Liver (tissue), 9 donors: ENCODE measurements around the gene PTPMT1. TPM values are rescaled to one million over a fixed set of nuclear protein-coding genes. Genes with fewer than 3 reads are reported as not detected.

Experiments used
- DNase-seq: peaks from one replicate; pipeline ENCODE4 v3.0.0-alpha.2; 2017; ENCODE audit warnings: low spot score
- H3K27ac ChIP-seq, 2 donors: one replicate each; pipeline ENCODE4 v1.7.0; 2013; ENCODE audit warnings: inconsistent platforms in 2 of 2, low read length in 2 of 2, control low read depth in 1 of 2, low read depth in 1 of 2, mild to moderate bottlenecking in 1 of 2
- H3K27me3 ChIP-seq, 4 donors: one replicate each; pipeline versions ENCODE4 v1.6.1 to v1.7.0; 2013; ENCODE audit warnings: low read length in 3 of 4, inconsistent platforms in 1 of 4, mild to moderate bottlenecking in 1 of 4, moderate library complexity in 1 of 4; ENCODE audit not compliant: control insufficient read depth in 4 of 4, insufficient read depth in 4 of 4
- H3K36me3 ChIP-seq, 4 donors: one replicate each; pipeline versions ENCODE4 v1.6.1 to v1.7.0; 2013; ENCODE audit warnings: low read length in 3 of 4, mild to moderate bottlenecking in 3 of 4, low read depth in 1 of 4, moderate library complexity in 1 of 4; ENCODE audit not compliant: control insufficient read depth in 4 of 4, insufficient read depth in 3 of 4
- H3K4me1 ChIP-seq, 4 donors: one replicate each; pipeline versions ENCODE4 v1.6.1 to v1.7.0; 2013; ENCODE audit warnings: low read length in 3 of 4, mild to moderate bottlenecking in 3 of 4, moderate library complexity in 1 of 4; ENCODE audit not compliant: control insufficient read depth in 4 of 4, insufficient read depth in 4 of 4
- H3K4me3 ChIP-seq, 3 donors: one replicate each; pipeline versions ENCODE4 v1.6.1 to v1.7.0; 2013; ENCODE audit warnings: low read length in 3 of 3, control low read depth in 1 of 3, low read depth in 1 of 3, mild to moderate bottlenecking in 1 of 3
- H3K9ac ChIP-seq, 2 donors: one replicate each; pipeline ENCODE4 v1.7.0; 2013; ENCODE audit warnings: low read length in 2 of 2, mild to moderate bottlenecking in 2 of 2, moderate library complexity in 2 of 2, control low read depth in 1 of 2, low read depth in 1 of 2
- H3K9me3 ChIP-seq, 4 donors: one replicate each; pipeline versions ENCODE4 v1.6.1 to v1.7.0; 2013; ENCODE audit warnings: low read length in 3 of 4; ENCODE audit not compliant: control insufficient read depth in 4 of 4
- ATF3 ChIP-seq: IDR thresholded peaks from 2 replicates; pipeline ENCODE4 v1.6.1; 2016; ENCODE audit warnings: antibody characterized with exemption
- CTCF ChIP-seq: fragments of 150-350 bp; IDR thresholded peaks from 2 replicates; pipeline ENCODE4 v1.5.1; 2017; ENCODE audit warnings: improper control_type of control experiment, low read depth, low read length; ENCODE audit not compliant: missing input control
- EGR1 ChIP-seq, 2 donors: IDR thresholded peaks; 2 replicates each; pipeline ENCODE4 v1.6.1; 2016 to 2018; ENCODE audit warnings: antibody characterized with exemption in 2 of 2, low read depth in 2 of 2
- FOXA1 ChIP-seq: IDR thresholded peaks from 2 replicates; pipeline ENCODE4 v1.6.1; 2016; ENCODE audit warnings: antibody characterized with exemption
- FOXA2 ChIP-seq: IDR thresholded peaks from 2 replicates; pipeline ENCODE4 v1.6.1; 2016; ENCODE audit warnings: antibody characterized with exemption
- HNF4A ChIP-seq, 2 donors: conservative IDR thresholded peaks; 2 replicates each; pipeline ENCODE4 v1.6.1; 2016; ENCODE audit warnings: antibody characterized with exemption in 2 of 2, mild to moderate bottlenecking in 2 of 2
- HNF4G ChIP-seq: IDR thresholded peaks from 2 replicates; pipeline ENCODE4 v1.6.1; 2016; ENCODE audit warnings: antibody characterized with exemption
- JUND ChIP-seq, 2 donors: IDR thresholded peaks; 2 replicates each; pipeline ENCODE4 v1.6.1; 2016; ENCODE audit warnings: antibody characterized with exemption in 2 of 2
- MAX ChIP-seq: IDR thresholded peaks from 2 replicates; pipeline ENCODE4 v1.6.1; 2016; ENCODE audit warnings: antibody characterized with exemption
- NR2F2 ChIP-seq: IDR thresholded peaks from 2 replicates; pipeline ENCODE4 v1.6.1; 2016; ENCODE audit warnings: antibody characterized with exemption
- RAD21 ChIP-seq, 2 donors: IDR thresholded peaks; 2 replicates each; pipeline ENCODE4 v1.6.1; 2016; ENCODE audit warnings: antibody characterized with exemption in 2 of 2, mild to moderate bottlenecking in 2 of 2
- RXRA ChIP-seq, 2 donors: IDR thresholded peaks; 2 replicates each; pipeline ENCODE4 v1.6.1; 2017 to 2018; ENCODE audit warnings: antibody characterized with exemption in 2 of 2, mild to moderate bottlenecking in 1 of 2
- SP1 ChIP-seq: IDR thresholded peaks from 2 replicates; pipeline ENCODE4 v1.6.1; 2018; ENCODE audit warnings: antibody characterized with exemption, mild to moderate bottlenecking
- TAF1 ChIP-seq: conservative IDR thresholded peaks from 2 replicates; pipeline ENCODE4 v1.6.1; 2016; ENCODE audit warnings: antibody characterized with exemption, mild to moderate bottlenecking
- YY1 ChIP-seq: IDR thresholded peaks from 2 replicates; pipeline ENCODE4 v1.6.1; 2016; ENCODE audit warnings: antibody characterized with exemption, mild to moderate bottlenecking
- WGBS: extraction: QIAGEN DNeasy Blood & Tissue Kit; methylation state at CpG from one replicate; pipeline ENCODE4 v1.1.7; 2013; 5-methylcytosine and 5-hydroxymethylcytosine counted together
- polyA plus RNA-seq, 2 donors: library from polyadenylated mRNA; stranded (reverse) in 1 of 2; unstranded in 1 of 2; fragments of 200-250 nt in 1 of 2; fragments of >200 nt in 1 of 2; fragmentation: Nextera tagmentation in 1 of 2; extraction: Ambion mirVana in 1 of 2; gene quantifications; one replicate each; pipeline versions ENCODE4 v1.2.1 to v1.2.3, GENCODE V29; 2013 to 2015
- total RNA-seq, 2 donors: library from RNA; depleted of rRNA; stranded (reverse); fragments of >200 nt; gene quantifications; one replicate each; pipeline ENCODE4 v1.2.3, GENCODE V29; 2014
- TF ChIP-seq, protein P1 (sequence below): IDR thresholded peaks from 2 replicates; pipeline ENCODE4 v1.6.1; 2016; ENCODE audit warnings: antibody characterized with exemption, mild to moderate bottlenecking
- TF ChIP-seq, protein P2 (sequence below): IDR thresholded peaks from 2 replicates; pipeline ENCODE4 v1.6.1; 2016; ENCODE audit warnings: antibody characterized with exemption
- donor health status: healthy.
- donor health status: healthy.
- donor health status: healthy.
- donor health status: healthy.
- donor health status: healthy.

The PTPMT1 gene
- total and polyA plus RNA-seq, 4 donors, result 28.7 to 40.4 (median 33.5) TPM

DNA sequence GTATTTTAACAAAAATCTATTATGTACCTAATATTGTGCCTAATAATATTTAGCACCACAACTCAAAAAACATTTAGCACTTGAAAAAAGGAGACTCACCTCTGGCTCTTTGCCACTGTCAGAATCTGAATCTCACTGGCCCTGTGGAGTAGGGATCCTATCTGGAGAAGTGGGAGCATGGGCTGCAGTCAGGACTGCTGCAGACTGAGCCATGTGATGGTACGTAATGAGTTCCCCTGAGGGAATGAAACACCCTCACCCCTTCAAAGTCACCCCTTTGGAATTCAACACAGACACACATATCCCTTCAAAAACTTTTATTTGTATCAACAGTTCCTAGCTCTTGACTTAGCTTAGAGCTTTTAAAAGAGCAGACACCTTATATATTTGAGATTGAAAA lies 6.5 kb downstream of the PTPMT1 start:
- 93% methylated on average over 1 of the region's 1 CpG for WGBS
- Histone ChIP-seq H3K27ac (peak overlapping the region in 1 of 2 donors; percentile 2), H3K4me1 (peaks cover 3 to 30% (median 25%) of the 10 kb centered on the region in 4 donors), H3K9ac (no peak overlapping the region), H3K9me3 (no peaks in the 10 kb centered on the region), H3K27me3 (no peaks in the 10 kb centered on the region), H3K36me3 (peaks cover 0 to 15% (median 4%) of the 10 kb centered on the region in 4 donors), H3K4me3 (no peak overlapping the region)
- DNase-seq, result no peak
- TF ChIP-seq SP1 (no peak), RXRA (IDR thresholded peaks at IDR 0.05) (no peak), HNF4G (no peak), CTCF (no peak), FOXA1 (no peak), JUND (IDR thresholded peaks at IDR 0.05) (no peak), RAD21 (IDR thresholded peaks at IDR 0.05) (no peak), ATF3 (no peak), NR2F2 (no peak), HNF4A (conservative IDR thresholded peaks at IDR 0.05) (no peak), YY1 (no peak)
- TF ChIP-seq, protein P1, sequence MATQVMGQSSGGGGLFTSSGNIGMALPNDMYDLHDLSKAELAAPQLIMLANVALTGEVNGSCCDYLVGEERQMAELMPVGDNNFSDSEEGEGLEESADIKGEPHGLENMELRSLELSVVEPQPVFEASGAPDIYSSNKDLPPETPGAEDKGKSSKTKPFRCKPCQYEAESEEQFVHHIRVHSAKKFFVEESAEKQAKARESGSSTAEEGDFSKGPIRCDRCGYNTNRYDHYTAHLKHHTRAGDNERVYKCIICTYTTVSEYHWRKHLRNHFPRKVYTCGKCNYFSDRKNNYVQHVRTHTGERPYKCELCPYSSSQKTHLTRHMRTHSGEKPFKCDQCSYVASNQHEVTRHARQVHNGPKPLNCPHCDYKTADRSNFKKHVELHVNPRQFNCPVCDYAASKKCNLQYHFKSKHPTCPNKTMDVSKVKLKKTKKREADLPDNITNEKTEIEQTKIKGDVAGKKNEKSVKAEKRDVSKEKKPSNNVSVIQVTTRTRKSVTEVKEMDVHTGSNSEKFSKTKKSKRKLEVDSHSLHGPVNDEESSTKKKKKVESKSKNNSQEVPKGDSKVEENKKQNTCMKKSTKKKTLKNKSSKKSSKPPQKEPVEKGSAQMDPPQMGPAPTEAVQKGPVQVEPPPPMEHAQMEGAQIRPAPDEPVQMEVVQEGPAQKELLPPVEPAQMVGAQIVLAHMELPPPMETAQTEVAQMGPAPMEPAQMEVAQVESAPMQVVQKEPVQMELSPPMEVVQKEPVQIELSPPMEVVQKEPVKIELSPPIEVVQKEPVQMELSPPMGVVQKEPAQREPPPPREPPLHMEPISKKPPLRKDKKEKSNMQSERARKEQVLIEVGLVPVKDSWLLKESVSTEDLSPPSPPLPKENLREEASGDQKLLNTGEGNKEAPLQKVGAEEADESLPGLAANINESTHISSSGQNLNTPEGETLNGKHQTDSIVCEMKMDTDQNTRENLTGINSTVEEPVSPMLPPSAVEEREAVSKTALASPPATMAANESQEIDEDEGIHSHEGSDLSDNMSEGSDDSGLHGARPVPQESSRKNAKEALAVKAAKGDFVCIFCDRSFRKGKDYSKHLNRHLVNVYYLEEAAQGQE, result no peak

DNA sequence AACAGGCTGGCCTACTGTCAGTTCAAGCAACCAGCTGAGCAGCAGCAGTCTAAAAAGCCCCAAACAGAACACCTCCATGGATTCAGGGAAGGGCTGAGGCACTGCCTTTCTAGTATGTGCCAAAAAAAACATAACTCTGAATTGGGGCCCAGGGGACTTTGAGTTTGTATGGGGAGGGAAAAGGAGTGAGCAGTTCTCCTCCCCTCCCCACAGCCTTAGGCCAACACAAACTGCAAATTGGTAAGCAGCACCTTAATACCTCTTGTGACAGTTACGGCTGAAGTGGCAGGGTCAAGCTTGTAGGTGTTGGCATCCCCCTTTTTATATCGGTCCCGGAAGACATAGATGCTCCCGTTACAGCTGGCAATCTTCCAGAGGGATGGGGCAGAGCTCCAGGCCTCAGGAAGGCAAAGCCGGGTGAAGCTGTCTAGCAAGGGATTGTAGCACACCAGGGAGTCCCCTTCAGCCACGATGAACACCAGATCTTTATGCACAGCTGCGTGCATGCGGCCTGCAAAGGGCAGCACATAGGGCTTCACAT lies 7.4 kb downstream of the PTPMT1 start:
- DNase-seq, result no peak
- H3K36me3 ChIP-seq, result peaks cover 0 to 15% (median 4%) of the 10 kb centered on the region in 4 donors
- H3K9ac ChIP-seq, result no peak overlapping the region
- H3K27me3 ChIP-seq, result no peaks in the 10 kb centered on the region
- peak overlapping the region; percentile 2 to 41 for H3K27ac ChIP-seq
- H3K4me1 ChIP-seq, result peaks cover 3 to 39% (median 32%) of the 10 kb centered on the region in 4 donors
- WGBS, result 41% methylated on average over 8 of the region's 8 CpGs
- no peak overlapping the region for H3K4me3 ChIP-seq
- no peaks in the 10 kb centered on the region for H3K9me3 ChIP-seq
- TF ChIP-seq JUND (IDR thresholded peaks at IDR 0.05), result no peak
- TF ChIP-seq EGR1 (IDR thresholded peaks at IDR 0.05; ENCODE audit: low read depth in 2 of 2), result no peak
- peak; percentile 88 for TF ChIP-seq YY1
- peak; percentile 79 to 82 for TF ChIP-seq HNF4A (conservative IDR thresholded peaks at IDR 0.05)
- TF ChIP-seq SP1, result peak; percentile 50
- TF ChIP-seq MAX, result peak; percentile 23
- peak; percentile 47 to 48 for TF ChIP-seq RAD21 (IDR thresholded peaks at IDR 0.05)
- TF ChIP-seq, protein P2, sequence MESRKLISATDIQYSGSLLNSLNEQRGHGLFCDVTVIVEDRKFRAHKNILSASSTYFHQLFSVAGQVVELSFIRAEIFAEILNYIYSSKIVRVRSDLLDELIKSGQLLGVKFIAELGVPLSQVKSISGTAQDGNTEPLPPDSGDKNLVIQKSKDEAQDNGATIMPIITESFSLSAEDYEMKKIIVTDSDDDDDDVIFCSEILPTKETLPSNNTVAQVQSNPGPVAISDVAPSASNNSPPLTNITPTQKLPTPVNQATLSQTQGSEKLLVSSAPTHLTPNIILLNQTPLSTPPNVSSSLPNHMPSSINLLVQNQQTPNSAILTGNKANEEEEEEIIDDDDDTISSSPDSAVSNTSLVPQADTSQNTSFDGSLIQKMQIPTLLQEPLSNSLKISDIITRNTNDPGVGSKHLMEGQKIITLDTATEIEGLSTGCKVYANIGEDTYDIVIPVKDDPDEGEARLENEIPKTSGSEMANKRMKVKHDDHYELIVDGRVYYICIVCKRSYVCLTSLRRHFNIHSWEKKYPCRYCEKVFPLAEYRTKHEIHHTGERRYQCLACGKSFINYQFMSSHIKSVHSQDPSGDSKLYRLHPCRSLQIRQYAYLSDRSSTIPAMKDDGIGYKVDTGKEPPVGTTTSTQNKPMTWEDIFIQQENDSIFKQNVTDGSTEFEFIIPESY, result no peak
- TF ChIP-seq, protein P1, result peak; percentile 27
- no peak for TF ChIP-seq TAF1
- peak; percentile 6 for TF ChIP-seq FOXA2
- TF ChIP-seq CTCF, result no peak
- peak; percentile 35 to 62 for TF ChIP-seq RXRA (IDR thresholded peaks at IDR 0.05)
- peak; percentile 45 for TF ChIP-seq HNF4G
